GM10248 (cell line): Measurements from ENCODE around the gene PREX1.

Experiments
- CTCF ChIA-PET: fragments of 300-600 bp; sonication (Branson Sonifier 250); formaldehyde crosslinking; extraction: SDS; loops from one replicate; lab custom pipeline; 2021; ENCODE audit warnings: antibody characterized with exemption; lab: Yijun Ruan, JAX
- POLR2A ChIA-PET: fragments of 350-650 bp; sonication (Branson Sonifier 250); formaldehyde crosslinking; extraction: SDS; loops from one replicate; lab custom pipeline; 2020; ENCODE audit warnings: antibody characterized with exemption; lab: Yijun Ruan, JAX
- DNase-seq: peaks from one replicate; pipeline ENCODE4 v3.0.0; 2012; ENCODE audit errors: extremely low spot score
- CTCF ChIP-seq: IDR thresholded peaks from 2 replicates; pipeline ENCODE4 v1.5.1; 2012; ENCODE audit warnings: mild to moderate bottlenecking, low read depth; ENCODE audit errors: extremely low read depth, missing control alignments, control extremely low read depth

PREX1 gene

GRCh38 chr20:48681873-48682426 is 145.8 kb downstream of the PREX1 start:
- no peak for TF ChIP-seq CTCF
- ChIA-PET CTCF (interaction anchor here (1.1 to 2.3 kb wide), 5 partner anchors 13 to 119 kb away, joined by 3 to 10 read pairs (median 5); no protein-coding TSS in a partner anchor), POLR2A (no interaction called here)
- no peak for DNase-seq

GRCh38 chr20:48681201-48681872 is 146.5 kb downstream of the PREX1 start:
- ChIA-PET POLR2A (no interaction called here), CTCF (interaction anchor here (0.8 to 1.7 kb wide), 4 partner anchors 13 to 225 kb away, joined by 3 to 10 read pairs (median 4); no protein-coding TSS in a partner anchor)
- no peak for DNase-seq
- no peak for TF ChIP-seq CTCF

- DNase-seq: no peak
- CTCF ChIA-PET: interaction anchor here (0.8 to 2.3 kb wide), 2 partner anchors 23 to 226 kb away, joined by 4 to 8 read pairs; no protein-coding TSS in a partner anchor
- POLR2A ChIA-PET: no interaction called here
Measured at GRCh38 chr20:48680650-48681049, 147.1 kb downstream of the PREX1 start.

GRCh38 chr20:48679599-48679998 is 148.2 kb downstream of the PREX1 start:
- ChIA-PET CTCF (interaction anchor here (1.2 to 2.3 kb wide), 2 partner anchors 19 to 22 kb away, joined by 3 to 8 read pairs; no protein-coding TSS in a partner anchor), POLR2A (no interaction called here)
- no peak for TF ChIP-seq CTCF
- peak; percentile 50 for DNase-seq

More at GRCh38 chr20:48680650-48681049, 147.1 kb downstream of the PREX1 start:
- no peak for TF ChIP-seq CTCF

GRCh38 chr20:48679011-48679410 is 148.8 kb downstream of the PREX1 start:
- no peak for DNase-seq
- POLR2A ChIA-PET: interaction anchor here (0.6 kb wide), 1 partner anchor 225 kb away, joined by 3 read pairs; no protein-coding TSS in a partner anchor
- CTCF ChIA-PET: interaction anchor here (1.2 to 2.3 kb wide), 3 partner anchors 10 to 21 kb away, joined by 3 to 8 read pairs (median 4); no protein-coding TSS in a partner anchor
- TF ChIP-seq CTCF: no peak

- ChIA-PET POLR2A (interaction anchor here (0.6 kb wide), 1 partner anchor 226 kb away, joined by 3 read pairs; no protein-coding TSS in a partner anchor), CTCF (interaction anchor here (1.2 to 2.3 kb wide), 4 partner anchors 10 to 227 kb away, joined by 3 to 8 read pairs (median 5); no protein-coding TSS in a partner anchor)
- TF ChIP-seq CTCF: no peak
- DNase-seq: no peak
Measured at GRCh38 chr20:48678421-48678820, 149.4 kb downstream of the PREX1 start.
